ENCODE data around the gene MFAP3.

The MFAP3 gene

GRCh38 chr5:154095904-154096303 is 57.1 kb downstream of the MFAP3 start:
- DNase-seq = no peak

DNA sequence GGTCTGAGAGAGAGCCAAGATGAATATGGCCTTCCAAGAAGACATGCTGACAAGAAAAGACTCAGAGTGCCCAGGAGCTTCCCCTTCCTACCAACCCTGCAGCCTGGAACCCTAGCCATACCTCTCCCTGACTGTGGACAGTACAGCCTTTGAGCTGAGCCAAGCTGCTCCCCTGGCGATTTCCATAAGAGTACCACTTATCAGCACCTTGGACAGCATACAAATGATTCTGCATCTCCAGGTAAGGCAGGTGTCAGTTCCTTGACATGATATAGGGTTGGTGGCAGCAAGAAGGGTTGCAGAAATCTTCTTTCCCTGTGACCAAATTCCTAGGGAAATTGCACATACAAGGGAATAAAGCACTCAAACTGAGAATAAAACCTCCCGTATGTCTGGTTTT is 58.3 kb downstream of the MFAP3 start:
- DNase-seq = no peak

DNA sequence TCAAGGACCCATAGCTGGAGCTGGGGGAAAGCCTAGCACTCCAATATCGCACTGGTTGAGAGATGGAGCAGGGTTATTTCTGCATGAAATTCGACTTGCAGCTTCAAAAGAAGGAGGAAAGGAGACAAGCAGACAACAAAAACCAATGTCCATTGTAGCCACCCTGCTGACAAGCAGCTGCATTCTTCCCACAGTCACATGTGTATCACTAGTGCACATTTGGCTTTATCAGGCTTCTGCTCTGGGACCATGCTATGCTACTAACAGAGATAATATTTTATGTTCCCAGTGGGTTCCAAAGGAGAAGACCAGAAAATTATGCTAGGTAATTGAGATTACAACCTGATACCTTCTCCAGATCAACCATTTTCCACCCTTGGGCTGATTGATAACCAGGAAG is 59.7 kb downstream of the MFAP3 start:
- DNase-seq = no peak

GRCh38 chr5:154101184-154101583 is 62.4 kb downstream of the MFAP3 start:
- DNase-seq = no peak

DNA sequence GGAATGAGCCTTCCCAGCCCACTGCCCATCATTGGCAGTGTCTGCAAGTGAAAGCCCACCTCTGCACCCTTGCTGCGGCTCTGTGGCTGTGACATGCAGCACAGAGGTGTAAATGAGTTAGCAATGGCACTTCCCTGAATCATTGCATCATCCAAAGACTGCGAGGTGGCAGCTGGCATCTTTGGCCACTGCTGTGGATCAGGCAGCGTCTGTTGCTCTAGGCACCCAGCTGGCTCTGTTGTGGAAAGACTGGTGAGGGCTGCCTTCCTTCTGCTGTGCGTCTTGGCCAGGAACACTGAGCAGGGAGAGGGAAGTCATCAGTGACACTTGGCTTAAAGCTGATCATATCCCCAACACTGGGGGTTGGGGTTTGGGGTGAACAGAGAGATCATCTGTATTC is 64.5 kb downstream of the MFAP3 start:
- DNase-seq = no peak
